ENCODE results near the gene C19orf25. TPM values are rescaled to one million over a fixed set of nuclear protein-coding genes. Genes with fewer than 3 reads are reported as not detected.

C19orf25 gene
- polyA plus RNA-seq, 4 donors = 22.3 to 38.3 (median 25.8) TPM

GRCh38 chr19:1496714-1497577, 17.9 kb upstream of the C19orf25 start:
- DNase-seq (ENCODE audit: low read depth in 4 of 4, low spot score in 3 of 4) = no peak

- no peak for DNase-seq (ENCODE audit: low read depth in 4 of 4, low spot score in 3 of 4)
These were observed 17.0 kb upstream of the C19orf25 start for GRCh38 chr19:1495799-1496713.

- DNase-seq (ENCODE audit: low read depth in 4 of 4, low spot score in 3 of 4) = no peak
These were observed 16.2 kb upstream of the C19orf25 start for GRCh38 chr19:1495051-1495798.

GRCh38 chr19:1494115-1494815, 15.2 kb upstream of the C19orf25 start:
- DNase-seq (ENCODE audit: low read depth in 4 of 4, low spot score in 3 of 4) = no peak

- no peak for DNase-seq (ENCODE audit: low read depth in 4 of 4, low spot score in 3 of 4)
These were observed 13.5 kb upstream of the C19orf25 start for GRCh38 chr19:1492474-1493006.

- DNase-seq (ENCODE audit: low read depth in 4 of 4, low spot score in 3 of 4) = no peak
These were observed 12.8 kb upstream of the C19orf25 start for GRCh38 chr19:1491849-1492170.

- DNase-seq (ENCODE audit: low read depth in 4 of 4, low spot score in 3 of 4) = no peak
These were observed 12.3 kb upstream of the C19orf25 start, which contains the start of gene REEP6 for GRCh38 chr19:1491114-1491848. Gene REEP6 (plus strand): TSS chr19:1491181. CDS start chr19:1491270, 89 bp downstream.

- peak; percentile 95 to 99 (median 96) for DNase-seq (ENCODE audit: low read depth in 4 of 4, low spot score in 3 of 4)
These were observed 11.5 kb upstream of the C19orf25 start, which contains the start of gene PCSK4 for GRCh38 chr19:1490311-1491113. Gene PCSK4 (minus strand): TSS chr19:1490350. CDS start chr19:1490346, 4 bp downstream.

- DNase-seq (ENCODE audit: low read depth in 4 of 4, low spot score in 3 of 4) = no peak
These were observed 10.7 kb upstream of the C19orf25 start for GRCh38 chr19:1489463-1490310.

GRCh38 chr19:1488282-1488601, 9.2 kb upstream of the C19orf25 start:
- DNase-seq (ENCODE audit: low read depth in 4 of 4, low spot score in 3 of 4) = no peak

GRCh38 chr19:1487576-1488281, 8.7 kb upstream of the C19orf25 start:
- no peak for DNase-seq (ENCODE audit: low read depth in 4 of 4, low spot score in 3 of 4)

GRCh38 chr19:1486720-1487575, 7.9 kb upstream of the C19orf25 start:
- no peak for DNase-seq (ENCODE audit: low read depth in 4 of 4, low spot score in 3 of 4)

GRCh38 chr19:1483979-1484428, 5.0 kb upstream of the C19orf25 start:
- DNase-seq (ENCODE audit: low read depth in 4 of 4, low spot score in 3 of 4) = no peak

GRCh38 chr19:1483131-1483978, 4.3 kb upstream of the C19orf25 start:
- no peak for DNase-seq (ENCODE audit: low read depth in 4 of 4, low spot score in 3 of 4)

All from right renal pelvis (tissue), 4 donors.